ENCODE data around the gene LPP.

DNA sequence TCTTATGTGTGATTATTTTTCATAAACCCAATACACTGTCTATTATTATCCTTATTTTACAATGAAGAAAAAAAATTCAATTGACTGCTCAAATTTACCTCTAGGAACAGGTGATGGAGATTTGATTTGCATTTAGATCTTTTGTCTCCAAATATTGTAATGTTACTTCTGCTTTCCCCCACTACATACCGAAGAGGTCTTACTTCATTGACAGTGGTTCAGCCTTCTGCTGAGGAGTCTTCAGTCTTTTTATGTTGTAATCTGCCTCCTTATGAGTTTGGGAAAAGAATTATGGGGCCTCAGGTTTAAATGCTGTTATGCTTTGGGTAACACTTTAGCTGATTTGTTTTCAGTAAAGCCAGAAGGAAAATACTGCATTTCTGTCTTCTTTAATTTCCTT, 199.5 kb downstream of the LPP start:
- TF ChIP-seq, protein P1, sequence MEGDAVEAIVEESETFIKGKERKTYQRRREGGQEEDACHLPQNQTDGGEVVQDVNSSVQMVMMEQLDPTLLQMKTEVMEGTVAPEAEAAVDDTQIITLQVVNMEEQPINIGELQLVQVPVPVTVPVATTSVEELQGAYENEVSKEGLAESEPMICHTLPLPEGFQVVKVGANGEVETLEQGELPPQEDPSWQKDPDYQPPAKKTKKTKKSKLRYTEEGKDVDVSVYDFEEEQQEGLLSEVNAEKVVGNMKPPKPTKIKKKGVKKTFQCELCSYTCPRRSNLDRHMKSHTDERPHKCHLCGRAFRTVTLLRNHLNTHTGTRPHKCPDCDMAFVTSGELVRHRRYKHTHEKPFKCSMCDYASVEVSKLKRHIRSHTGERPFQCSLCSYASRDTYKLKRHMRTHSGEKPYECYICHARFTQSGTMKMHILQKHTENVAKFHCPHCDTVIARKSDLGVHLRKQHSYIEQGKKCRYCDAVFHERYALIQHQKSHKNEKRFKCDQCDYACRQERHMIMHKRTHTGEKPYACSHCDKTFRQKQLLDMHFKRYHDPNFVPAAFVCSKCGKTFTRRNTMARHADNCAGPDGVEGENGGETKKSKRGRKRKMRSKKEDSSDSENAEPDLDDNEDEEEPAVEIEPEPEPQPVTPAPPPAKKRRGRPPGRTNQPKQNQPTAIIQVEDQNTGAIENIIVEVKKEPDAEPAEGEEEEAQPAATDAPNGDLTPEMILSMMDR (IDR thresholded peaks at IDR 0.05), result no peak
- TF ChIP-seq POLR2A (IDR thresholded peaks at IDR 0.05), result no peak

All from stomach (tissue), 4 donors.